ENCODE measurements around the gene ATP6V0B.

DNA sequence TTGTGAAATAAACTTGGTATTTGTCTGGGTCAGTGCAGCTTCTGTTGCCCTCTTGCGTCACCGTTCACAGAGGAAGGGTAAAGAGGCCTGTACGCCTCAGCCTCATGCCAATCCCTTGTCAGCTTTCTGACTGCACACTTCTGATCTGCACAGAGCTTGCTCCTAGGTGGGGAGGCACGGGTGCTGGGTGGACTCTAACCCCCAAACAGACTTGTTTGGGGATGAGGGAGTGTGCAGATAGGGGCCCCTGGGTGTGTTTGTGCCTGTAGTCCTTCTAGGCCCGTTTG is 3.4 kb downstream of the ATP6V0B start:
- TF ChIP-seq JUND (IDR thresholded peaks at IDR 0.05) (no peak), RAD21 (IDR thresholded peaks at IDR 0.05) (no peak), TAF1 (conservative IDR thresholded peaks at IDR 0.05) (no peak)
- TF ChIP-seq, protein P1, sequence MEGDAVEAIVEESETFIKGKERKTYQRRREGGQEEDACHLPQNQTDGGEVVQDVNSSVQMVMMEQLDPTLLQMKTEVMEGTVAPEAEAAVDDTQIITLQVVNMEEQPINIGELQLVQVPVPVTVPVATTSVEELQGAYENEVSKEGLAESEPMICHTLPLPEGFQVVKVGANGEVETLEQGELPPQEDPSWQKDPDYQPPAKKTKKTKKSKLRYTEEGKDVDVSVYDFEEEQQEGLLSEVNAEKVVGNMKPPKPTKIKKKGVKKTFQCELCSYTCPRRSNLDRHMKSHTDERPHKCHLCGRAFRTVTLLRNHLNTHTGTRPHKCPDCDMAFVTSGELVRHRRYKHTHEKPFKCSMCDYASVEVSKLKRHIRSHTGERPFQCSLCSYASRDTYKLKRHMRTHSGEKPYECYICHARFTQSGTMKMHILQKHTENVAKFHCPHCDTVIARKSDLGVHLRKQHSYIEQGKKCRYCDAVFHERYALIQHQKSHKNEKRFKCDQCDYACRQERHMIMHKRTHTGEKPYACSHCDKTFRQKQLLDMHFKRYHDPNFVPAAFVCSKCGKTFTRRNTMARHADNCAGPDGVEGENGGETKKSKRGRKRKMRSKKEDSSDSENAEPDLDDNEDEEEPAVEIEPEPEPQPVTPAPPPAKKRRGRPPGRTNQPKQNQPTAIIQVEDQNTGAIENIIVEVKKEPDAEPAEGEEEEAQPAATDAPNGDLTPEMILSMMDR (IDR thresholded peaks at IDR 0.05; ENCODE audit: low read depth, low read length, missing input control): no peak
- TF ChIP-seq, protein P2, sequence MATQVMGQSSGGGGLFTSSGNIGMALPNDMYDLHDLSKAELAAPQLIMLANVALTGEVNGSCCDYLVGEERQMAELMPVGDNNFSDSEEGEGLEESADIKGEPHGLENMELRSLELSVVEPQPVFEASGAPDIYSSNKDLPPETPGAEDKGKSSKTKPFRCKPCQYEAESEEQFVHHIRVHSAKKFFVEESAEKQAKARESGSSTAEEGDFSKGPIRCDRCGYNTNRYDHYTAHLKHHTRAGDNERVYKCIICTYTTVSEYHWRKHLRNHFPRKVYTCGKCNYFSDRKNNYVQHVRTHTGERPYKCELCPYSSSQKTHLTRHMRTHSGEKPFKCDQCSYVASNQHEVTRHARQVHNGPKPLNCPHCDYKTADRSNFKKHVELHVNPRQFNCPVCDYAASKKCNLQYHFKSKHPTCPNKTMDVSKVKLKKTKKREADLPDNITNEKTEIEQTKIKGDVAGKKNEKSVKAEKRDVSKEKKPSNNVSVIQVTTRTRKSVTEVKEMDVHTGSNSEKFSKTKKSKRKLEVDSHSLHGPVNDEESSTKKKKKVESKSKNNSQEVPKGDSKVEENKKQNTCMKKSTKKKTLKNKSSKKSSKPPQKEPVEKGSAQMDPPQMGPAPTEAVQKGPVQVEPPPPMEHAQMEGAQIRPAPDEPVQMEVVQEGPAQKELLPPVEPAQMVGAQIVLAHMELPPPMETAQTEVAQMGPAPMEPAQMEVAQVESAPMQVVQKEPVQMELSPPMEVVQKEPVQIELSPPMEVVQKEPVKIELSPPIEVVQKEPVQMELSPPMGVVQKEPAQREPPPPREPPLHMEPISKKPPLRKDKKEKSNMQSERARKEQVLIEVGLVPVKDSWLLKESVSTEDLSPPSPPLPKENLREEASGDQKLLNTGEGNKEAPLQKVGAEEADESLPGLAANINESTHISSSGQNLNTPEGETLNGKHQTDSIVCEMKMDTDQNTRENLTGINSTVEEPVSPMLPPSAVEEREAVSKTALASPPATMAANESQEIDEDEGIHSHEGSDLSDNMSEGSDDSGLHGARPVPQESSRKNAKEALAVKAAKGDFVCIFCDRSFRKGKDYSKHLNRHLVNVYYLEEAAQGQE (IDR thresholded peaks at IDR 0.05): no peak

Data from liver (tissue), 3 donors.